GM12878 (cell line): ENCODE data around the gene USP15.

Source experiments
- ELK1 ChIP-seq: IDR thresholded peaks from 2 replicates; pipeline ENCODE4 v1.6.1; 2012; ENCODE audit warnings: low read depth, low read length, improper control_type of control experiment
- RAD21 ChIP-seq: IDR thresholded peaks from 2 replicates; pipeline ENCODE4 v1.6.1; 2011; ENCODE audit warnings: mild to moderate bottlenecking, low read depth, low read length, moderate library complexity; ENCODE audit not compliant: insufficient read depth
- SREBF2 ChIP-seq: IDR thresholded peaks from 2 replicates; pipeline ENCODE4 v1.6.1; 2012; ENCODE audit warnings: mild to moderate bottlenecking, low read length

- TF ChIP-seq SREBF2 (no peak), ELK1 (no peak), RAD21 (no peak)
Observed at GRCh38 chr12:62459976-62460375, 199.8 kb downstream of the USP15 start.
